SK-N-MC (cell line): ENCODE results near the gene ANKLE1.
A peak's percentile ranks its signal among the peaks of the same experiment; 100 is the strongest.

ENCODE experiments used
- DNase-seq: peaks from one replicate; pipeline ENCODE4 v3.0.0-alpha.2; 2011; ENCODE audit warnings: low read depth, low spot score
- H3K27ac ChIP-seq: fragments of 200-600 bp; sonication (generic); 2 replicates; pipeline ENCODE4 v1.5.1; 2016; ENCODE audit warnings: mixed run types
- H3K36me3 ChIP-seq: fragments of 200-600 bp; sonication (generic); 2 replicates; pipeline ENCODE4 v1.6.1; 2017; ENCODE audit warnings: antibody characterized with exemption, low read length, mixed read lengths; ENCODE audit not compliant: insufficient read depth
- H3K4me3 ChIP-seq: fragments of 200-600 bp; sonication (generic); 2 replicates; pipeline ENCODE4 v1.5.1; 2016
- H3K9ac ChIP-seq: fragments of 200-600 bp; sonication (generic); 2 replicates; pipeline ENCODE4 v1.8.0; 2017; ENCODE audit warnings: mixed run types, mixed read lengths; ENCODE audit not compliant: insufficient read length
- H3K9me3 ChIP-seq: fragments of 200-600 bp; sonication (generic); 2 replicates; pipeline ENCODE4 v1.6.1; 2017; ENCODE audit warnings: low read depth, mild to moderate bottlenecking, antibody characterized with exemption, low read length, moderate library complexity, mixed read lengths
- EZH2 ChIP-seq: fragments of 200-600 bp; sonication (generic); IDR thresholded peaks from one replicate; pipeline ENCODE4 v1.6.1; 2017; ENCODE audit warnings: antibody characterized with exemption
- FOXP2 ChIP-seq: optimal IDR thresholded peaks from 2 replicates; pipeline ENCODE3; 2011; ENCODE audit warnings: mild to moderate bottlenecking, moderate library complexity; ENCODE audit not compliant: insufficient read depth; ENCODE audit errors: extremely low read length, control extremely low read depth
- POLR2AphosphoS5 ChIP-seq: IDR thresholded peaks from 2 replicates; pipeline ENCODE4 v1.6.1; 2012; ENCODE audit warnings: mild to moderate bottlenecking, low read depth, low read length, borderline replicate concordance

The ANKLE1 gene

GRCh38 chr19:17296273-17296672 is 14.6 kb downstream of the ANKLE1 start:
- Histone ChIP-seq H3K9me3 (0 out of 2 replicates have a peak, but pooled peaks cover 4% of the 10 kb centered on the region), H3K27ac (no peak overlapping the region), H3K4me3 (no peak overlapping the region), H3K36me3 (peaks cover 11% of the 10 kb centered on the region), H3K9ac (no peak overlapping the region)
- no peak for DNase-seq
- TF ChIP-seq EZH2 = no peak
- no peak for TF ChIP-seq POLR2AphosphoS5
- TF ChIP-seq FOXP2 = no peak

- TF ChIP-seq FOXP2 = no peak
- no peak for TF ChIP-seq POLR2AphosphoS5
- TF ChIP-seq EZH2 = no peak
- H3K36me3 ChIP-seq = peaks cover 11% of the 10 kb centered on the region
- H3K9me3 ChIP-seq = 0 out of 2 replicates have a peak, but pooled peaks cover 4% of the 10 kb centered on the region
- no peak overlapping the region for H3K9ac ChIP-seq
- H3K27ac ChIP-seq = no peak overlapping the region
- no peak for DNase-seq
- no peak overlapping the region for H3K4me3 ChIP-seq
Observed at GRCh38 chr19:17296976-17297375, 15.3 kb downstream of the ANKLE1 start.

- Histone ChIP-seq H3K36me3 (peaks cover 11% of the 10 kb centered on the region), H3K27ac (no peak overlapping the region), H3K9me3 (0 out of 2 replicates have a peak, but pooled peaks cover 4% of the 10 kb centered on the region), H3K9ac (no peak overlapping the region), H3K4me3 (no peak overlapping the region)
- TF ChIP-seq EZH2 (no peak), POLR2AphosphoS5 (no peak), FOXP2 (no peak)
- no peak for DNase-seq
Observed at GRCh38 chr19:17300992-17301619, 19.4 kb downstream of the ANKLE1 start.

- Histone ChIP-seq H3K36me3 (peaks cover 11% of the 10 kb centered on the region), H3K9me3 (0 out of 2 replicates have a peak, but pooled peaks cover 4% of the 10 kb centered on the region), H3K9ac (peak overlapping the region; percentile 83), H3K4me3 (peak overlapping the region; percentile 95), H3K27ac (no peak overlapping the region)
- no peak for DNase-seq
- no peak for TF ChIP-seq EZH2
- TF ChIP-seq POLR2AphosphoS5 = no peak
- no peak for TF ChIP-seq FOXP2
Observed at GRCh38 chr19:17302391-17303166, 20.9 kb downstream of the ANKLE1 start.

GRCh38 chr19:17303167-17303939 is 21.7 kb downstream of the ANKLE1 start, which contains the start of gene ABHD8:
ABHD8 (minus strand) TSS chr19:17303425; CDS start chr19:17301616, 1,809 bp downstream.
- TF ChIP-seq EZH2 (no peak), POLR2AphosphoS5 (peak; percentile 40; the same call in 1 of the 2 replicates)
- H3K9me3 ChIP-seq = 0 out of 2 replicates have a peak, but pooled peaks cover under 1% of the 10 kb centered on the region
- peak; percentile 57 for DNase-seq
- no peak within 1 kb of the TSS for H3K27ac ChIP-seq
- peak within 1 kb of the TSS; percentile 83 for H3K9ac ChIP-seq
- H3K4me3 ChIP-seq = peak within 1 kb of the TSS; percentile 95
- peaks cover 7% of the 10 kb centered on the region for H3K36me3 ChIP-seq

- H3K9me3 ChIP-seq = no peaks in the 10 kb centered on the region
- H3K4me3 ChIP-seq = peak overlapping the region; percentile 95
- no peak for DNase-seq
- H3K36me3 ChIP-seq = peaks cover 2% of the 10 kb centered on the region; the same call in 1 of the 2 replicates
- H3K9ac ChIP-seq = no peak overlapping the region
- no peak for TF ChIP-seq EZH2
- TF ChIP-seq POLR2AphosphoS5 = no peak
- no peak overlapping the region for H3K27ac ChIP-seq
Observed at GRCh38 chr19:17303940-17304267, 22.2 kb downstream of the ANKLE1 start.

GRCh38 chr19:17304386-17305215 is 22.9 kb downstream of the ANKLE1 start:
- H3K27ac ChIP-seq = peak overlapping the region; percentile 30; the same call in 1 of the 2 replicates
- TF ChIP-seq EZH2 = no peak
- TF ChIP-seq POLR2AphosphoS5 = no peak
- no peak for TF ChIP-seq FOXP2
- DNase-seq = no peak
- no peak overlapping the region for H3K9ac ChIP-seq
- H3K9me3 ChIP-seq = no peaks in the 10 kb centered on the region
- H3K36me3 ChIP-seq = no peaks in the 10 kb centered on the region
- H3K4me3 ChIP-seq = peak overlapping the region; percentile 95

GRCh38 chr19:17305216-17305516 is 23.5 kb downstream of the ANKLE1 start:
- Histone ChIP-seq H3K36me3 (no peaks in the 10 kb centered on the region), H3K9ac (no peak overlapping the region), H3K27ac (peak overlapping the region; percentile 30; the same call in 1 of the 2 replicates), H3K9me3 (no peaks in the 10 kb centered on the region), H3K4me3 (peak overlapping the region; percentile 95)
- no peak for TF ChIP-seq FOXP2
- no peak for TF ChIP-seq POLR2AphosphoS5
- TF ChIP-seq EZH2 = no peak
- DNase-seq = no peak
